NCI-H446 (cell line): ENCODE results near the gene MAPT.
A peak's percentile ranks its signal among the peaks of the same experiment; 100 is the strongest.
"Not testable (repeated sequence)": the region's sequence is repeated elsewhere in the genome, so short reads cannot be mapped to it uniquely, and the experiment has no call there.

Experiments
- DNase-seq, 2 experiments: peaks; one replicate each; lab custom pipeline; 2025; lab: John Stamatoyannopoulos, UW

MAPT gene

GRCh38 chr17:46009681-46010596 lies 115.6 kb downstream of the MAPT start:
- no peak for DNase-seq

- no peak for DNase-seq
Measured at GRCh38 chr17:46010597-46011186, 116.3 kb downstream of the MAPT start.

- no peak for DNase-seq
Measured at GRCh38 chr17:46011711-46012505, 117.6 kb downstream of the MAPT start.

- no peak for DNase-seq
Measured at GRCh38 chr17:46012506-46013079, 118.2 kb downstream of the MAPT start.

- DNase-seq: no peak
Measured at GRCh38 chr17:46013127-46013501, 118.8 kb downstream of the MAPT start.

- DNase-seq: no peak
Measured at GRCh38 chr17:46013502-46014165, 119.3 kb downstream of the MAPT start.

- not testable (repeated sequence) for DNase-seq
Measured at GRCh38 chr17:46019408-46019925, 125.1 kb downstream of the MAPT start.

GRCh38 chr17:46020023-46020761 lies 125.8 kb downstream of the MAPT start:
- no peak for DNase-seq

GRCh38 chr17:46020998-46021397 lies 126.6 kb downstream of the MAPT start:
- DNase-seq: no peak

GRCh38 chr17:46023366-46023765 lies 129.0 kb downstream of the MAPT start:
- not testable (repeated sequence) for DNase-seq

- DNase-seq: no peak
Measured at GRCh38 chr17:46023783-46024388, 129.5 kb downstream of the MAPT start.

- DNase-seq: no peak
Measured at GRCh38 chr17:46024590-46024989, 130.2 kb downstream of the MAPT start.

GRCh38 chr17:46025060-46025459 lies 130.7 kb downstream of the MAPT start:
- no peak for DNase-seq

GRCh38 chr17:46025510-46026165 lies 131.3 kb downstream of the MAPT start:
- no peak for DNase-seq

GRCh38 chr17:46026166-46027047 lies 132.1 kb downstream of the MAPT start:
- DNase-seq: no peak

GRCh38 chr17:46027048-46027975 lies 133.0 kb downstream of the MAPT start:
- peak in 1 of 2 experiments; percentile 28 for DNase-seq

- DNase-seq: no peak
Measured at GRCh38 chr17:46027976-46028325, 133.6 kb downstream of the MAPT start.

- DNase-seq: no peak
Measured at GRCh38 chr17:46028374-46028773, 134.0 kb downstream of the MAPT start.
